ENCODE measurements around the gene DLG3.

- TF ChIP-seq POLR2A (IDR thresholded peaks at IDR 0.05) = no peak
- no peak for TF ChIP-seq CTCF (IDR thresholded peaks at IDR 0.05 in 4 of 5, conservative IDR thresholded peaks at IDR 0.05 in 1 of 5)
Observed at GRCh38 chrX:70525733-70526132, 81.1 kb downstream of the DLG3 start.
